Neural cell (in vitro differentiated cells): ENCODE results near the gene ZNF548.

Experiments used
- EP300 ChIP-seq: fragments of 450-650 bp; conservative IDR thresholded peaks from 2 replicates; pipeline ENCODE4 v1.6.1; 2014; ENCODE audit warnings: antibody characterized with exemption, mild to moderate bottlenecking, moderate library complexity; ENCODE audit not compliant: poor library complexity, severe bottlenecking
- EZH2 ChIP-seq: fragments of 200-600, 300-800 bp; shearing (Covaris generic), sonication (generic); IDR thresholded peaks from 2 replicates; pipeline ENCODE4 v1.6.1; 2014; ENCODE audit warnings: antibody characterized with exemption, low read length, borderline replicate concordance, mild to moderate bottlenecking; ENCODE audit not compliant: insufficient read depth, poor library complexity, severe bottlenecking
- MXI1 ChIP-seq: fragments of 450-650 bp; conservative IDR thresholded peaks from 2 replicates; pipeline ENCODE4 v1.6.1; 2014; ENCODE audit warnings: antibody characterized with exemption, mild to moderate bottlenecking; ENCODE audit not compliant: poor library complexity, severe bottlenecking
- POLR2AphosphoS5 ChIP-seq: IDR thresholded peaks from 2 replicates; pipeline ENCODE4 v1.6.1; 2012
- RAD21 ChIP-seq: fragments of 450-650 bp; conservative IDR thresholded peaks from 2 replicates; pipeline ENCODE4 v1.6.1; 2014; ENCODE audit warnings: antibody characterized with exemption, mild to moderate bottlenecking, moderate library complexity
- TF ChIP-seq, protein P1 (sequence below): fragments of 450-650 bp; IDR thresholded peaks from 2 replicates; pipeline ENCODE4 v1.5.1; 2014; ENCODE audit warnings: antibody characterized with exemption, mild to moderate bottlenecking, moderate library complexity; ENCODE audit not compliant: poor library complexity, severe bottlenecking

DNA sequence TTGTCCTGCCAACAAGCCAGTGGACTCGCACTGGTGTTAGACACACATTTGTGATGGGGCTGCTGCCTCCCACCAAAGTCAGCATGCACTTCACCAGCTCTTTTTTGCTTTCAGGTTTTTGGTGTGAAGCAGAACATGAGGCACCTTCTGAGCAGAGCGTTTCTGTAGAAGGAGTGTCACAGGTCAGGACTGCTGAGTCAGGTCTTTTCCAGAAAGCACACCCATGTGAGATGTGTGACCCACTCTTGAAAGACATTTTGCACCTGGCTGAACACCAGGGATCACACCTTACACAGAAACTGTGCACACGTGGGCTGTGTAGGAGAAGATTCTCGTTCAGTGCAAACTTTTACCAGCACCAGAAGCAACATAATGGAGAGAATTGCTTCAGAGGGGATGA is 33.7 kb upstream of the ZNF548 start:
- TF ChIP-seq, protein P1, sequence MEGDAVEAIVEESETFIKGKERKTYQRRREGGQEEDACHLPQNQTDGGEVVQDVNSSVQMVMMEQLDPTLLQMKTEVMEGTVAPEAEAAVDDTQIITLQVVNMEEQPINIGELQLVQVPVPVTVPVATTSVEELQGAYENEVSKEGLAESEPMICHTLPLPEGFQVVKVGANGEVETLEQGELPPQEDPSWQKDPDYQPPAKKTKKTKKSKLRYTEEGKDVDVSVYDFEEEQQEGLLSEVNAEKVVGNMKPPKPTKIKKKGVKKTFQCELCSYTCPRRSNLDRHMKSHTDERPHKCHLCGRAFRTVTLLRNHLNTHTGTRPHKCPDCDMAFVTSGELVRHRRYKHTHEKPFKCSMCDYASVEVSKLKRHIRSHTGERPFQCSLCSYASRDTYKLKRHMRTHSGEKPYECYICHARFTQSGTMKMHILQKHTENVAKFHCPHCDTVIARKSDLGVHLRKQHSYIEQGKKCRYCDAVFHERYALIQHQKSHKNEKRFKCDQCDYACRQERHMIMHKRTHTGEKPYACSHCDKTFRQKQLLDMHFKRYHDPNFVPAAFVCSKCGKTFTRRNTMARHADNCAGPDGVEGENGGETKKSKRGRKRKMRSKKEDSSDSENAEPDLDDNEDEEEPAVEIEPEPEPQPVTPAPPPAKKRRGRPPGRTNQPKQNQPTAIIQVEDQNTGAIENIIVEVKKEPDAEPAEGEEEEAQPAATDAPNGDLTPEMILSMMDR = no peak
- TF ChIP-seq RAD21 (no peak), EZH2 (no peak), EP300 (no peak), POLR2AphosphoS5 (no peak), MXI1 (no peak)
